Kidney epithelial cell (primary cell): ENCODE data around the gene FAM118B. TPM values are rescaled to one million over a fixed set of nuclear protein-coding genes. Genes with fewer than 3 reads are reported as not detected.

Source experiments
- DNase-seq: peaks from one replicate; pipeline ENCODE4 v3.0.0-alpha.2; 2010; ENCODE audit warnings: low read depth
- H3K27me3 ChIP-seq: 2 replicates; pipeline ENCODE4 v1.6.0; 2011; ENCODE audit warnings: low read length; ENCODE audit not compliant: control insufficient read depth, insufficient read depth
- H3K36me3 ChIP-seq: 2 replicates; pipeline ENCODE4 v1.5.1; 2011; ENCODE audit warnings: low read length; ENCODE audit not compliant: control insufficient read depth, insufficient read depth
- H3K4me3 ChIP-seq: 2 replicates; pipeline ENCODE4 v1.5.1; 2011; ENCODE audit warnings: low read depth, mild to moderate bottlenecking, control low read depth, low read length
- CTCF ChIP-seq: IDR thresholded peaks from 2 replicates; pipeline ENCODE4 v1.5.1; 2011; ENCODE audit warnings: mild to moderate bottlenecking, moderate library complexity, low read length, control low read depth, inconsistent platforms; ENCODE audit not compliant: insufficient read depth, poor library complexity, severe bottlenecking
- total RNA-seq: library from RNA; depleted of rRNA; stranded (reverse); fragments of >200 nt; gene quantifications from 2 replicates; pipeline ENCODE4 v1.2.3, GENCODE V29; 2015

Gene FAM118B
- total RNA-seq, 1 donor from 2014 or later = 36.0 TPM

- Histone ChIP-seq H3K27me3 (no peaks in the 10 kb centered on the region), H3K36me3 (no peaks in the 10 kb centered on the region), H3K4me3 (no peak overlapping the region)
- TF ChIP-seq CTCF = no peak
- no peak for DNase-seq
These were observed 28.7 kb upstream of the FAM118B start for GRCh38 chr11:126182787-126183445.

GRCh38 chr11:126185259-126186024 is 26.1 kb upstream of the FAM118B start:
- DNase-seq = no peak
- no peak overlapping the region for H3K4me3 ChIP-seq
- no peaks in the 10 kb centered on the region for H3K36me3 ChIP-seq
- H3K27me3 ChIP-seq = no peaks in the 10 kb centered on the region
- TF ChIP-seq CTCF = no peak

- no peak for DNase-seq
- no peaks in the 10 kb centered on the region for H3K27me3 ChIP-seq
- no peak overlapping the region for H3K4me3 ChIP-seq
- H3K36me3 ChIP-seq = no peaks in the 10 kb centered on the region
- TF ChIP-seq CTCF = no peak
These were observed 25.4 kb upstream of the FAM118B start for GRCh38 chr11:126186025-126186698.

- H3K36me3 ChIP-seq = no peaks in the 10 kb centered on the region
- H3K4me3 ChIP-seq = no peak overlapping the region
- TF ChIP-seq CTCF = peak; percentile 21
- no peaks in the 10 kb centered on the region for H3K27me3 ChIP-seq
- no peak for DNase-seq
These were observed 24.7 kb upstream of the FAM118B start for GRCh38 chr11:126186708-126187529.

GRCh38 chr11:126188332-126189108 is 23.1 kb upstream of the FAM118B start:
- Histone ChIP-seq H3K27me3 (no peaks in the 10 kb centered on the region), H3K36me3 (no peaks in the 10 kb centered on the region), H3K4me3 (no peak overlapping the region)
- TF ChIP-seq CTCF = no peak
- no peak for DNase-seq
